Measurements from ENCODE around the gene ETV6.
"Not testable (repeated sequence)": the region's sequence is repeated elsewhere in the genome, so short reads cannot be mapped to it uniquely, and the experiment has no call there.

The ETV6 gene

GRCh38 chr12:11901701-11902524 is 252.4 kb downstream of the ETV6 start:
- TF ChIP-seq, protein P1, sequence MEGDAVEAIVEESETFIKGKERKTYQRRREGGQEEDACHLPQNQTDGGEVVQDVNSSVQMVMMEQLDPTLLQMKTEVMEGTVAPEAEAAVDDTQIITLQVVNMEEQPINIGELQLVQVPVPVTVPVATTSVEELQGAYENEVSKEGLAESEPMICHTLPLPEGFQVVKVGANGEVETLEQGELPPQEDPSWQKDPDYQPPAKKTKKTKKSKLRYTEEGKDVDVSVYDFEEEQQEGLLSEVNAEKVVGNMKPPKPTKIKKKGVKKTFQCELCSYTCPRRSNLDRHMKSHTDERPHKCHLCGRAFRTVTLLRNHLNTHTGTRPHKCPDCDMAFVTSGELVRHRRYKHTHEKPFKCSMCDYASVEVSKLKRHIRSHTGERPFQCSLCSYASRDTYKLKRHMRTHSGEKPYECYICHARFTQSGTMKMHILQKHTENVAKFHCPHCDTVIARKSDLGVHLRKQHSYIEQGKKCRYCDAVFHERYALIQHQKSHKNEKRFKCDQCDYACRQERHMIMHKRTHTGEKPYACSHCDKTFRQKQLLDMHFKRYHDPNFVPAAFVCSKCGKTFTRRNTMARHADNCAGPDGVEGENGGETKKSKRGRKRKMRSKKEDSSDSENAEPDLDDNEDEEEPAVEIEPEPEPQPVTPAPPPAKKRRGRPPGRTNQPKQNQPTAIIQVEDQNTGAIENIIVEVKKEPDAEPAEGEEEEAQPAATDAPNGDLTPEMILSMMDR (IDR thresholded peaks at IDR 0.05; ENCODE audit: low read length, missing control alignments) = no peak
- no peak for DNase-seq (ENCODE audit: low read depth)
- H3K4me3 ChIP-seq (replicated peaks; ENCODE audit: low read depth, low read length) = no peak overlapping the region

DNA sequence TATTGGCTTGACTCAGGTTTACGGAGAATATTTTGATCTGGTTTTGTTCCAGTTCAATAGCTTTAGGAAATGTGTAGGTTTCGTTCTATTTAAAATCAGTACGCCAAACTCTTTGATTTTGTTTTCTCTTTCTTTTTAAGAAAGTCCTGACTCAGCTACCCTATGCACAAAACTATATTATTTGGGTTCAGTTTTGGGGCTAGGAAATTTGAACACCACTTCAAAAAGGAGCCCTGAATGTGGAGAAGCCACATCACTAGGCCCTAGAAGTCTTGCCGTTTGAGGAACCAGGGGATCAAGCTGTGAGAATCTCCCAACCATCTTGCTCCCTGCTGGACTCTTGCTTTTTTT is 253.0 kb downstream of the ETV6 start:
- H3K4me3 ChIP-seq (replicated peaks; ENCODE audit: low read depth, low read length) = no peak overlapping the region
- TF ChIP-seq, protein P1 (IDR thresholded peaks at IDR 0.05; ENCODE audit: low read length, missing control alignments) = no peak
- DNase-seq (ENCODE audit: low read depth) = no peak

- DNase-seq (ENCODE audit: low read depth) = no peak
- TF ChIP-seq, protein P1 (IDR thresholded peaks at IDR 0.05; ENCODE audit: low read length, missing control alignments) = no peak
- no peak overlapping the region for H3K4me3 ChIP-seq (replicated peaks; ENCODE audit: low read depth, low read length)
Observed at GRCh38 chr12:11904124-11904523, 254.7 kb downstream of the ETV6 start.

DNA sequence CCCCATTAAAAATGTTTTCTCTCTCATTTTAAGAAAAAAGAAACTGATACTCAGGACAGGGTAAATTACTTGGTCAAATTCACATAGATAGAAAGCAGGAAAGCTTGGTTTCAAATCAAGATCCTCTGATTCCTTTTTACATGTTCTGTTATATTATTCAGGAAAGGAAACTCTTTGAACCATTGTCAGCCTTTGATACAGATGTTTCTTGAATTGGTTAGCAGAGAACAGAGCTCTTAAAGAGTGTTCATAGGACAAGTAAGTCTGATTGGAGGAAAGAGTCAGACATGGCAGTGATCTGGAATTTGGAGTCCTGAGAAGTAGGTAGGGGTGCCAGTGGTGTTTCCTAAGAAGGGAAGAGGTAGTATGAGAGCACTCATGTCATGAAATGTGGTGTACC is 256.1 kb downstream of the ETV6 start:
- TF ChIP-seq, protein P1 (IDR thresholded peaks at IDR 0.05; ENCODE audit: low read length, missing control alignments) = no peak
- DNase-seq (ENCODE audit: low read depth) = no peak
- H3K4me3 ChIP-seq (replicated peaks; ENCODE audit: low read depth, low read length) = no peak overlapping the region

DNA sequence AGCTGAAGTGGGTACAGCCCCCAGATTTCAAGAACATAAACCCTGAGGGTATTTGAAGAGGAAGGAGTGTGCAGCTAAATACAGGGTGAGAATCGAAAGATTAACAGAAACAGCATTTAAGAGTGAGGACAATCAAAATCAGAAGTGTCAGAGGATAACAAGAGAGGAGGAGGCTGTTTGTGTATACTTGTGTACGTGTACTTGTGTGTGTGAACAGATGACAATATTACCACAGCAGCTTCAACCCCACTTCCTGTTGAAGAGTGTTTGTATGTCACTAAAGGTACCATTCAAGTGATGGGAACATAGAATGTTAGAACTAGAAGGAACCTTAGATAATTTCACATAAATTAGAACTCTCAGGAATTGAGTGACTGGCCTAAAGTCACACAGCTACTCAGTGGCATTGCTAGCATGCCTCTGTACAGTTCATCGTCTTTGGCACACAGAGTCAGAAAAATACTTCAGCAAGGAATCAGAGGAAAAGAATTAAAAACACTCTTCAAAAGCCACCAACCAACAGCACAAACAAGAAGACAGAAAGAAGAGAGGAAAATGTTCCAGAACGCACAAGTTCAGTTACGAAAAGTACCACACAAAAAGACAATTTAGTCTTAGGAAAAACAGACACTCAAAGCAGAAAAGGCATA is 256.9 kb downstream of the ETV6 start:
- TF ChIP-seq, protein P1 (IDR thresholded peaks at IDR 0.05; ENCODE audit: low read length, missing control alignments) = no peak
- peak; percentile 35 for DNase-seq (ENCODE audit: low read depth)
- H3K4me3 ChIP-seq (replicated peaks; ENCODE audit: low read depth, low read length) = no peak overlapping the region

DNA sequence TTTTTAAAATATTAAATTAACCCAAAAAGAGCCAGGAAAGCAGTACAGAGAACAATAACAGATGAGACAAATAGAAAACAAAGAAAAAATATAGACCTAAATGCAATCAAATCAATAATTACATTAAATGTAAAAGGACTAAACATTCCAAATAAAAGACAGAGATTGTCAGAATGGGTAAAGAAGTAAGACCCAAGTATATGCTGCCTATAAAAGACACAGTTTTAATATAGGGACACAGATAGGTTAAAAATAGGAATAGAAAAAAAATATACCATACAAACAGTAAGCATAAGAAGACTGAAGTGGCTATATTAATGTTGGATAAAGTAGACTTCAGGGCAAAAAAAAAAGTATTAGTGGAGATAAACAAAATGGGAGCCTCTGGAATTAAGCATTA is 258.2 kb downstream of the ETV6 start:
- no peak for DNase-seq (ENCODE audit: low read depth)
- H3K4me3 ChIP-seq (replicated peaks; ENCODE audit: low read depth, low read length) = no peak overlapping the region
- TF ChIP-seq, protein P1 (IDR thresholded peaks at IDR 0.05; ENCODE audit: low read length, missing control alignments) = no peak

DNA sequence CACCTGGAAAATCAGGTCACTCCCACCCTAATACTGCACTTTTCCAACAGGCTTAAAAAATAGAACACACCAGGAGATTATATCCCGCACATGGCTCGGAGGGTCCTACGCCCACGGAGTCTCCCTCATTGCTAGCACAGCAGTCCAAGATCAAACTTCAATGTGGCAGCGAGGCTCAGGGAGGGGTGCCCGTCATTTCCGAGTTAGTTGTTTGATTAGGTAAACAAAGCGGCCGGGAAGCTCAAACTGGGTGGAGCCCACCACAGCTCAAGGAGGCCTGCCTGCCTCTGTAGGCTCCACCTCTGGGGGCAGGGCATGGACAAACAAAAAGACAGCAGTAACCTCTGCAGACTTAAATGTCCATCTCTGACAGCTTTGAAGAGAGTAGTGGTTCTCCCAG is 259.9 kb downstream of the ETV6 start:
- H3K4me3 ChIP-seq (replicated peaks; ENCODE audit: low read depth, low read length); DNase-seq (ENCODE audit: low read depth): not testable (repeated sequence)
